ENCODE data around the gene SLC16A3. TPM values are rescaled to one million over a fixed set of nuclear protein-coding genes. Genes with fewer than 3 reads are reported as not detected.

SLC16A3 gene
- total and polyA plus RNA-seq, 2 experiments from 2014 or later = 63.2 to 313 TPM

DNA sequence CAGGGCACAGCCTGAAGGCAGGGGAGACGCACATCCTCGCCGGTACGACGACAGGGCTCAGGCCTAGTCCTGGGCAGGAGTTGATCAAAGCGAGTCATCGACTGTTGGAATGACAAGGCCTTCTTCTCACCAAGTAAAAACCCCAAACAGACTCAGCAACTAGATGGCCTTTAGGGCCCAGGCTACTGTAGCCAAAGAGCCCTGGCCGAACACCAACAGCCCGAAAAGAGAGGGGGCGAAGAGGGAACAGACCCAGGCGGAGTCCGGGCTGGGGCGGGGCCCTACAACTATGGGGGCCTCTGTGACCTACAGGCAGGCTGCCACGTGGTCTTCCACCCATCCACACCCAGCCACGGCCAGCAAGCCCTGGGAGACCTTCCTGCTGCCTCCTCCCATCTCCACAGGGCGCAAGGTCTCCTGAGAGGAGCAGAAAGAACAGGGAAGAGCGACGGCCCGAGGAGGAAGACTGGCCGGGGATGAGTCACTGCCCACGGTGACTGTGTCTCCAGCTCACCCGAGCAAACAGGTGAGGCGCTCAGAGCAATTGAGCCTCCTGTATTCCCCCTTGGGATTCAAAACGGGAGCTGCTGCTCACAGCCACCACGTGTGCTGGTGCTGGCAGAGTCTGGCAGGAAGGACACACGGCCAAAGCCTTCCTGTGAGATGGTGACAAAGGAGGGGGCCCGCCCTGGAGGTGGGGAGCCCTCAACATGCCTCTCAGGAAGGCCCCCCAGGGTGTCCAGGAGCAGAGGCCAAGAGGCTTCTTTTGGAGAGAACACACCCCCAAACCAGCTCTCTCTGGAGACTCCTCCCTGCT lies 17.7 kb downstream of the SLC16A3 start:
- Histone ChIP-seq H3K27me3 (no peaks in the 10 kb centered on the region), H3K36me3 (peaks cover 70% of the 10 kb centered on the region), H3K27ac (peak overlapping the region; percentile 60), H3K9me3 (ENCODE audit: low read depth) (no peaks in the 10 kb centered on the region), H3K4me3 (no peak overlapping the region), H3K4me1 (ENCODE audit: low read depth) (peaks cover 29% of the 10 kb centered on the region)
- peak in 1 of 2 donors; percentile 51 for DNase-seq (ENCODE audit: low read depth in 1 of 2, low spot score in 1 of 2)
- no peak for TF ChIP-seq CTCF (IDR thresholded peaks at IDR 0.05; ENCODE audit: low read depth, low read length)

DNA sequence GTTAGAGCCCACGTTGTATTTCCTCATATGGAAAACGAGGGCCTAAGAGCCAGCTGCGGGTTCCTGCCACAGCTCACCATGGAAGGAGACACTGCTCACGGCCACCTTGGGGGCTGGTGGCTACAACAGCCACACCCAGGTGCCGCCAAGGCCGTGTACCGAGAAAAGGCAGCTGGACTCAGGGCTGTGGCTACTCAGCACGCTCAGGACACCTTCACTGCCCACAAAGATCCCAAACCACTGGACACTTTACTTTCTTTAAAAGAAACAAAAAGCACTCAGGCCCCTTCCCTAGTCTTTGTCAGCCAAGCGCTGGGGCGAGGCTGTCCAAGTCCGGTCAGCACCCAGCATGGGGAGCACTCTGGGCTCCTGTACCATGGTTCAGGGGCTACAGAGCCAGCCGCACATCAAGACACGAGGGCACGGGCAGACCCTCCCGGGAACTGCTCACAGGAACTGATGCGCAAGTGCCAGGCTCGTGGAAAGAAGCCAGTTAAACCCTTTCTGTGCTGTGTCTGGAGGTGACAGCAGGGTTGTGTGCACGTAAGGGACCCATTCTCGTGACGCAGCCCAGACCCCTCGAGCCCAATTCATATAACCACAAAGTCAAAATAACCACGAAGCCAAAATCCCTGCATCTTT lies 18.5 kb downstream of the SLC16A3 start:
- Histone ChIP-seq H3K4me1 (ENCODE audit: low read depth) (peaks cover 22% of the 10 kb centered on the region), H3K36me3 (peaks cover 78% of the 10 kb centered on the region), H3K27me3 (no peaks in the 10 kb centered on the region), H3K27ac (no peak overlapping the region), H3K4me3 (no peak overlapping the region), H3K9me3 (ENCODE audit: low read depth) (no peaks in the 10 kb centered on the region)
- TF ChIP-seq CTCF (IDR thresholded peaks at IDR 0.05; ENCODE audit: low read depth, low read length) = no peak
- no peak for DNase-seq (ENCODE audit: low read depth in 1 of 2, low spot score in 1 of 2)

- H3K9me3 ChIP-seq (ENCODE audit: low read depth) = no peaks in the 10 kb centered on the region
- H3K36me3 ChIP-seq = peaks cover 83% of the 10 kb centered on the region
- no peaks in the 10 kb centered on the region for H3K27me3 ChIP-seq
- no peak overlapping the region for H3K27ac ChIP-seq
- no peak for TF ChIP-seq CTCF (IDR thresholded peaks at IDR 0.05; ENCODE audit: low read depth, low read length)
- H3K4me3 ChIP-seq = no peak overlapping the region
- H3K4me1 ChIP-seq (ENCODE audit: low read depth) = peaks cover 14% of the 10 kb centered on the region
- no peak for DNase-seq (ENCODE audit: low read depth in 1 of 2, low spot score in 1 of 2)
These were observed 19.2 kb downstream of the SLC16A3 start for GRCh38 chr17:82247856-82248671.

DNA sequence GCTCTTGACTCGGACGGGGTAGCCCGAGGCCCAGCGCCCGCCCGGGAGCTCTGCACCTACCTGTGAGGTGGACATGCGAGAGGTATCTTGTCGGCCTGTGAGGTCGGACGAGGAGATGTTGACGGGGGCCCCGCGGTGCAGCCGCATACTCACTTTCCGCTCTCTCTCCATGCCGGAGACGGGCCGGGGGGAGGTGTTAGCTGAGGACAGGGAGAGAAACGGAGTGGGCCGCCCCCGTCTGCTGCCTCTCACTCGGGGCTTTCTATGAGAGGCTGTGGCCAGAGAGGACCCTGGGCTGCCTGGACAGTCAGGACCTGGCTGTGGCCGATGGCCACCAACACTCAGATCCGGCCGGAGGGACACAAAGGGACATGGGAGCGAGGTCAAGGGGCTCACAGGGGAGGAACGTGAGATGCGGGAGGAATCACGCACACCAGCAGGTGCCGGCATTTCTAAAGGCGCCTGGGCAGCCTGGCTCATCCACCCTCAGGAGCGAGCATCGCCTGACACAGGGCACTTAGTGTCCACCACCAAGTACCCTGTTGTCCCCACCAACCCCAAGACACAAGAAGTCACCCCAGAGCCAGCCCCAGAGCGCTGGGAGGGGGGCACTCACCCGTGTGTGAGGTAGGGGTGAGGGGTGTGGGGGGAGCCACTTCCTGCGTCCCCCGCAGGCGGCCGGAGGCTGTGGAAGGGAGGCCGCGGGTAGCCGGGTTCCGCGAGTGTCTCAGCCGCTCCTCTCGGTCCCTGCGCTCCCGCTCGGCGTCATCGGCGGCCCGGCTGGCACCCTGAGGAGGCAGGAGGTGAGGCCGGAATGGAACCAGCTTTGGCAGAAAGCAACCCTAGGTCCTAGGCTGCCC lies 20.2 kb downstream of the SLC16A3 start:
- peaks cover 8% of the 10 kb centered on the region for H3K4me1 ChIP-seq (ENCODE audit: low read depth)
- no peak for TF ChIP-seq CTCF (IDR thresholded peaks at IDR 0.05; ENCODE audit: low read depth, low read length)
- no peak overlapping the region for H3K27ac ChIP-seq
- DNase-seq (ENCODE audit: low read depth in 1 of 2, low spot score in 1 of 2) = no peak
- H3K27me3 ChIP-seq = no peaks in the 10 kb centered on the region
- no peak overlapping the region for H3K4me3 ChIP-seq
- H3K36me3 ChIP-seq = peaks cover 84% of the 10 kb centered on the region
- H3K9me3 ChIP-seq (ENCODE audit: low read depth) = no peaks in the 10 kb centered on the region

Measured in cardiac muscle cell (in vitro differentiated cells and primary cell).